DOHH2 (cell line): Measurements from ENCODE around the gene PNMA1.
A peak's percentile ranks its signal among the peaks of the same experiment; 100 is the strongest.

Source experiments
- CTCF ChIP-seq: fragments of 200-600 bp; sonication (generic); IDR thresholded peaks from one replicate; pipeline ENCODE4 v1.5.1; 2014; ENCODE audit warnings: antibody characterized with exemption, mild to moderate bottlenecking, low read depth, low read length; ENCODE audit not compliant: poor library complexity, severe bottlenecking
- EZH2phosphoT487 ChIP-seq: fragments of 200-600 bp; sonication (generic); IDR thresholded peaks from 2 replicates; pipeline ENCODE4 v1.6.1; 2017; ENCODE audit warnings: borderline replicate concordance, mild to moderate bottlenecking, antibody characterized with exemption, low read length, moderate library complexity, mixed read lengths

DNA sequence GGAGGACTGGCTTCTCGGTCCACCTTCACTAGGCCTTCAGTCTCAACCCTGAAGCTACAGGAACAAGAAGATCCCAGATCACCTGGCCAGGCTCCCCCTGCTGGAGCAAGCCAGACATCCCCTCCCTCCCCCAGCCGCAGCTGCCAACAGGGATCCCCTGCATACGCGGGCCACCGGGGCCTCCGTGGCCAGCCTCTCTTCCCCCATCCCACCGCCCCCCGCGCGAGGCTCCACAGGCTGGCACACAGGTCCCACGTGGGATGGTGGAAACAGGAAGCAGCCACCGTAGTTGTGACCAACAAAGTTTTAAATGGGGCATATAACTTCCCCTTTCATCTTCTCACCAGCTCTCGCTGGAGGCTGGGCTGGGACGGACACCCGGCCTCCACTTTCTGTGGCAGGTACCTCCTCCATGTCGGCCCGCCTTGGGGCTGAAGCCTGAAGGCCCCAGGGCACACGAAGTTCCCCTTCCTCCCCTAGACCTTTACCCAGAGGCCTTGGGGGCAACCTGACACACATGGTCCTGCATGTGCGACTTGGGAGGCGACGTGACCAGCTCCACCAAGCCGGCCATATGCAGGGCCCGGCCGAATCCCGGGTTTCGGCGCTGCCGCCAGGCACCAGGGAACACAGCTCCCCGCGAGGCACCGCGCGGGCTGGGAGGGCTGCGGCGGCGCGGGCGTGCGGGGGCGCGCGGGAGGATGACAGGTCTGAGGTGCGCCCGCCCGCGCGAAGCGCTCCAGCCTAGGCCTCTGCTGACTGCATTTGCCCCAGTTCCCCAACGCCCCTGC is 44.4 kb upstream of the PNMA1 start:
- TF ChIP-seq CTCF: peak; percentile 80
- TF ChIP-seq EZH2phosphoT487: no peak
